Nephron progenitor cell (in vitro differentiated cells): ENCODE results near the gene RRP12.

ENCODE experiments used
- DNase-seq: peaks from one replicate; pipeline ENCODE4 v3.0.0; 2021
- H3K27ac Mint-ChIP-seq: 2 replicates; pipeline ENCODE4 v1.8.0; 2021; ENCODE audit warnings: mild to moderate bottlenecking, moderate library complexity, mixed read lengths
- H3K27me3 Mint-ChIP-seq: 2 replicates; pipeline ENCODE4 v1.8.0; 2021; ENCODE audit warnings: mild to moderate bottlenecking, low read depth, mixed read lengths; ENCODE audit not compliant: poor library complexity
- H3K36me3 Mint-ChIP-seq: 2 replicates; pipeline ENCODE4 v1.8.0; 2021; ENCODE audit warnings: low read depth, mixed read lengths
- H3K4me1 Mint-ChIP-seq: 2 replicates; pipeline ENCODE4 v1.8.0; 2021; ENCODE audit warnings: mixed read lengths
- H3K4me3 Mint-ChIP-seq: 2 replicates; pipeline ENCODE4 v1.8.0; 2021; ENCODE audit warnings: mild to moderate bottlenecking, moderate library complexity, mixed read lengths
- H3K9me3 Mint-ChIP-seq: 2 replicates; pipeline ENCODE4 v1.8.0; 2021; ENCODE audit warnings: mild to moderate bottlenecking, moderate library complexity, mixed read lengths
- CTCF ChIP-seq: fragments of 200-600 bp; sonication (generic); IDR thresholded peaks from 2 replicates; pipeline ENCODE4 v1.5.0; 2021; ENCODE audit warnings: antibody characterized with exemption

Gene RRP12

GRCh38 chr10:97361537-97361901, 39.6 kb downstream of the RRP12 start:
- no peak for TF ChIP-seq CTCF
- Mint-ChIP-seq H3K4me1 (no peaks in the 10 kb centered on the region), H3K9me3 (no peaks in the 10 kb centered on the region), H3K27ac (no peak overlapping the region), H3K4me3 (no peak overlapping the region), H3K36me3 (peaks cover 42% of the 10 kb centered on the region), H3K27me3 (peaks cover 6% of the 10 kb centered on the region)
- no peak for DNase-seq

- H3K36me3 Mint-ChIP-seq, result peaks cover 47% of the 10 kb centered on the region
- H3K4me1 Mint-ChIP-seq, result peaks cover under 1% of the 10 kb centered on the region
- no peak overlapping the region for H3K4me3 Mint-ChIP-seq
- peaks cover 6% of the 10 kb centered on the region for H3K27me3 Mint-ChIP-seq
- no peak for DNase-seq
- no peaks in the 10 kb centered on the region for H3K9me3 Mint-ChIP-seq
- peak overlapping the region; percentile 75 for H3K27ac Mint-ChIP-seq
- TF ChIP-seq CTCF, result no peak
These were observed 40.2 kb downstream of the RRP12 start for GRCh38 chr10:97360705-97361536.

GRCh38 chr10:97358781-97359180, 42.4 kb downstream of the RRP12 start:
- H3K27me3 Mint-ChIP-seq, result peaks cover 6% of the 10 kb centered on the region
- no peak overlapping the region for H3K4me3 Mint-ChIP-seq
- peaks cover 32% of the 10 kb centered on the region for H3K36me3 Mint-ChIP-seq
- H3K9me3 Mint-ChIP-seq, result no peaks in the 10 kb centered on the region
- TF ChIP-seq CTCF, result no peak
- H3K27ac Mint-ChIP-seq, result no peak overlapping the region
- peaks cover 6% of the 10 kb centered on the region for H3K4me1 Mint-ChIP-seq
- DNase-seq, result no peak

- Mint-ChIP-seq H3K9me3 (no peaks in the 10 kb centered on the region), H3K27me3 (peaks cover 6% of the 10 kb centered on the region), H3K4me1 (peaks cover 6% of the 10 kb centered on the region), H3K27ac (no peak overlapping the region), H3K4me3 (no peak overlapping the region), H3K36me3 (peaks cover 30% of the 10 kb centered on the region)
- no peak for DNase-seq
- TF ChIP-seq CTCF, result no peak
These were observed 42.8 kb downstream of the RRP12 start for GRCh38 chr10:97358349-97358748.

GRCh38 chr10:97356918-97357317, 44.2 kb downstream of the RRP12 start:
- H3K36me3 Mint-ChIP-seq, result peaks cover 25% of the 10 kb centered on the region
- H3K4me1 Mint-ChIP-seq, result peaks cover 6% of the 10 kb centered on the region
- H3K4me3 Mint-ChIP-seq, result no peak overlapping the region
- DNase-seq, result no peak
- peaks cover 6% of the 10 kb centered on the region for H3K27me3 Mint-ChIP-seq
- no peak for TF ChIP-seq CTCF
- H3K27ac Mint-ChIP-seq, result no peak overlapping the region
- H3K9me3 Mint-ChIP-seq, result no peaks in the 10 kb centered on the region
